WTC11 (cell line): ENCODE data around the gene PTGER2. TPM values are rescaled to one million over a fixed set of nuclear protein-coding genes. Genes with fewer than 3 reads are reported as not detected.

Source experiments
- ATAC-seq: fragments of 200-7000 bp; cut with Tn5 transposase; 2 replicates; pipeline ENCODE4 v1.10.0; 2021; ENCODE audit warnings: mild to moderate bottlenecking, moderate library complexity
- CTCF ChIA-PET: fragments of 300-600 bp; sonication (Branson Sonifier 250); formaldehyde crosslinking; loops from one replicate; lab custom pipeline; 2021; ENCODE audit warnings: antibody characterized with exemption; lab: Charles Lee
- POLR2A ChIA-PET: fragments of 350-600 bp; sonication (Branson Sonifier 250); formaldehyde crosslinking; loops from one replicate; lab custom pipeline; 2021; ENCODE audit warnings: antibody characterized with exemption; lab: Charles Lee
- DNase-seq: peaks from one replicate; pipeline ENCODE4 v3.0.0; 2021; ENCODE audit warnings: low spot score
- H3K27ac Mint-ChIP-seq: 2 replicates; pipeline ENCODE4 v1.8.0; 2021; ENCODE audit warnings: mixed read lengths
- H3K27me3 Mint-ChIP-seq: 2 replicates; pipeline ENCODE4 v1.8.0; 2021; ENCODE audit warnings: low read depth, mild to moderate bottlenecking, moderate library complexity, mixed read lengths
- H3K36me3 Mint-ChIP-seq: 2 replicates; pipeline ENCODE4 v1.8.0; 2021; ENCODE audit warnings: mixed read lengths
- H3K4me1 Mint-ChIP-seq: 2 replicates; pipeline ENCODE4 v1.8.0; 2022; ENCODE audit warnings: mixed read lengths
- H3K4me3 Mint-ChIP-seq: 2 replicates; pipeline ENCODE4 v1.8.0; 2021; ENCODE audit warnings: mild to moderate bottlenecking, moderate library complexity, mixed read lengths
- H3K9me3 Mint-ChIP-seq: 2 replicates; pipeline ENCODE4 v1.8.0; 2021; ENCODE audit warnings: mixed read lengths
- CREM ChIP-seq: sonication (generic); formaldehyde crosslinking; IDR thresholded peaks from 2 replicates; pipeline ENCODE4 v1.8.1; 2022; ENCODE audit warnings: mild to moderate bottlenecking, missing genetic modification reagents, moderate library complexity
- ETV6 ChIP-seq: sonication (generic); formaldehyde crosslinking; IDR thresholded peaks from 2 replicates; pipeline ENCODE4 v1.8.1; 2022; ENCODE audit warnings: mild to moderate bottlenecking, missing genetic modification reagents
- GRHL2 ChIP-seq: fragments of 250-450 bp; sonication (Bioruptor Pico); IDR thresholded peaks from 2 replicates; pipeline ENCODE4 v1.8.0; 2022; ENCODE audit warnings: mild to moderate bottlenecking, moderate library complexity; ENCODE audit not compliant: insufficient replicate concordance, severe bottlenecking
- GTF2I ChIP-seq: fragments of 250-450 bp; sonication (Bioruptor Pico); conservative IDR thresholded peaks from 2 replicates; pipeline ENCODE4 v1.4.0; 2021; ENCODE audit warnings: mild to moderate bottlenecking
- HMGXB4 ChIP-seq: sonication (generic); formaldehyde crosslinking; IDR thresholded peaks from 2 replicates; pipeline ENCODE4 v1.8.1; 2023; ENCODE audit warnings: mild to moderate bottlenecking, moderate library complexity, missing genetic modification reagents
- IRF2 ChIP-seq: sonication (generic); formaldehyde crosslinking; IDR thresholded peaks from 2 replicates; pipeline ENCODE4 v1.8.0; 2022; ENCODE audit warnings: low read depth, missing genetic modification reagents, borderline replicate concordance
- JAZF1 ChIP-seq: fragments of 250-450 bp; sonication (Bioruptor Pico); IDR thresholded peaks from 2 replicates; pipeline ENCODE4 v1.9.0; 2021; ENCODE audit warnings: moderate library complexity, mild to moderate bottlenecking, inconsistent platforms
- JUN ChIP-seq: sonication (generic); formaldehyde crosslinking; IDR thresholded peaks from 2 replicates; pipeline ENCODE4 v1.8.0; 2023; ENCODE audit warnings: mild to moderate bottlenecking, missing genetic modification reagents
- MXD4 ChIP-seq: fragments of 250-450 bp; sonication (Bioruptor Pico); IDR thresholded peaks from 2 replicates; pipeline ENCODE4 v1.8.0; 2021; ENCODE audit warnings: mild to moderate bottlenecking, moderate library complexity, borderline replicate concordance
- NR3C1 ChIP-seq: sonication (generic); formaldehyde crosslinking; conservative IDR thresholded peaks from 2 replicates; pipeline ENCODE4 v1.8.1; 2023; ENCODE audit warnings: low read depth, mild to moderate bottlenecking, missing genetic modification reagents
- OVOL2 ChIP-seq: fragments of 250-450 bp; sonication (Bioruptor Pico); IDR thresholded peaks from 2 replicates; pipeline ENCODE4 v1.9.0; 2021; ENCODE audit warnings: mild to moderate bottlenecking, borderline replicate concordance
- PREB ChIP-seq: sonication (generic); formaldehyde crosslinking; IDR thresholded peaks from 2 replicates; pipeline ENCODE4 v1.8.1; 2022; ENCODE audit warnings: mild to moderate bottlenecking, missing genetic modification reagents, moderate library complexity, borderline replicate concordance
- RORB ChIP-seq: fragments of 250-450 bp; sonication (Bioruptor Pico); IDR thresholded peaks from 2 replicates; pipeline ENCODE4 v1.9.0; 2021; ENCODE audit warnings: mild to moderate bottlenecking
- TEAD1 ChIP-seq: sonication (generic); formaldehyde crosslinking; IDR thresholded peaks from 2 replicates; pipeline ENCODE4 v1.8.0; 2022; ENCODE audit warnings: mild to moderate bottlenecking, missing genetic modification reagents
- TP53 ChIP-seq: sonication (generic); formaldehyde crosslinking; IDR thresholded peaks from 2 replicates; pipeline ENCODE4 v1.8.1; 2023; ENCODE audit warnings: mild to moderate bottlenecking, missing genetic modification reagents
- USF1 ChIP-seq: sonication (generic); formaldehyde crosslinking; IDR thresholded peaks from 2 replicates; pipeline ENCODE4 v1.8.0; 2022; ENCODE audit warnings: mild to moderate bottlenecking, missing genetic modification reagents
- ZNF263 ChIP-seq: sonication (generic); formaldehyde crosslinking; IDR thresholded peaks from 2 replicates; pipeline ENCODE4 v1.8.1; 2022; ENCODE audit warnings: low read depth, mild to moderate bottlenecking, moderate library complexity, missing genetic modification reagents
- ZNF416 ChIP-seq: fragments of 250-450 bp; sonication (Bioruptor Pico); IDR thresholded peaks from 2 replicates; pipeline ENCODE4 v1.9.0; 2021; ENCODE audit warnings: mild to moderate bottlenecking, inconsistent platforms
- total RNA-seq: library from RNA; stranded (reverse); gene quantifications from 3 replicates; pipeline ENCODE4 v1.2.3, GENCODE V29; 2021
- TF ChIP-seq, protein P1 (sequence below): fragments of 250-450 bp; sonication (Bioruptor Pico); IDR thresholded peaks from 2 replicates; pipeline ENCODE4 v2.1.2; 2022; ENCODE audit warnings: mild to moderate bottlenecking, moderate library complexity
- TF ChIP-seq, protein P2 (sequence below): sonication (generic); formaldehyde crosslinking; IDR thresholded peaks from 2 replicates; pipeline ENCODE4 v1.8.1; 2023; ENCODE audit warnings: mild to moderate bottlenecking, missing genetic modification reagents, moderate library complexity
- TF ChIP-seq, protein P3 (sequence below): fragments of 250-450 bp; sonication (Bioruptor Pico); IDR thresholded peaks from 2 replicates; pipeline ENCODE4 v1.9.0; 2021; ENCODE audit warnings: moderate library complexity, mild to moderate bottlenecking, inconsistent platforms, borderline replicate concordance
- TF ChIP-seq, protein P4 (sequence below): fragments of 250-450 bp; sonication (Bioruptor Pico); IDR thresholded peaks from 2 replicates; pipeline ENCODE4 v1.8.0; 2021; ENCODE audit warnings: mild to moderate bottlenecking
- TF ChIP-seq, protein P5 (sequence below): sonication (generic); formaldehyde crosslinking; IDR thresholded peaks from 2 replicates; pipeline ENCODE4 v1.8.0; 2023; ENCODE audit warnings: missing genetic modification reagents, mild to moderate bottlenecking, borderline replicate concordance

PTGER2 gene
- total RNA-seq, 1 experiment from 2014 or later, result 0.92 TPM

- TF ChIP-seq HMGXB4 (CRISPR knock-in tag) (no peak), ETV6 (no peak), JUN (CRISPR knock-in tag) (no peak)
- TF ChIP-seq, protein P1, sequence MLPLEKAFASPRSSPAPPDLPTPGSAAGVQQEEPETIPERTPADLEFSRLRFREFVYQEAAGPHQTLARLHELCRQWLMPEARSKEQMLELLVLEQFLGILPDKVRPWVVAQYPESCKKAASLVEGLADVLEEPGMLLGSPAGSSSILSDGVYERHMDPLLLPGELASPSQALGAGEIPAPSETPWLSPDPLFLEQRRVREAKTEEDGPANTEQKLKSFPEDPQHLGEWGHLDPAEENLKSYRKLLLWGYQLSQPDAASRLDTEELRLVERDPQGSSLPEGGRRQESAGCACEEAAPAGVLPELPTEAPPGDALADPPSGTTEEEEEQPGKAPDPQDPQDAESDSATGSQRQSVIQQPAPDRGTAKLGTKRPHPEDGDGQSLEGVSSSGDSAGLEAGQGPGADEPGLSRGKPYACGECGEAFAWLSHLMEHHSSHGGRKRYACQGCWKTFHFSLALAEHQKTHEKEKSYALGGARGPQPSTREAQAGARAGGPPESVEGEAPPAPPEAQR (CRISPR knock-in tag), result no peak
These were observed 34.7 kb downstream of the PTGER2 start (continued) for GRCh38 chr14:52348776-52349175.

- ATAC-seq (no peak), DNase-seq (no peak)
- ChIA-PET POLR2A (no interaction called here), CTCF (interaction anchor here (1.4 kb wide), 1 partner anchor 28 kb away, joined by 3 read pairs; no protein-coding TSS in a partner anchor)
- H3K4me1 Mint-ChIP-seq, result 0 out of 2 replicates have a peak, but pooled peaks cover 3% of the 10 kb centered on the region
- no peaks in the 10 kb centered on the region for H3K36me3 Mint-ChIP-seq
- H3K4me3 Mint-ChIP-seq, result no peak overlapping the region
- H3K27me3 Mint-ChIP-seq, result no peaks in the 10 kb centered on the region
- TF ChIP-seq JAZF1, result no peak
- TF ChIP-seq CREM, result no peak
- no peak for TF ChIP-seq GTF2I
- TF ChIP-seq, protein P2, sequence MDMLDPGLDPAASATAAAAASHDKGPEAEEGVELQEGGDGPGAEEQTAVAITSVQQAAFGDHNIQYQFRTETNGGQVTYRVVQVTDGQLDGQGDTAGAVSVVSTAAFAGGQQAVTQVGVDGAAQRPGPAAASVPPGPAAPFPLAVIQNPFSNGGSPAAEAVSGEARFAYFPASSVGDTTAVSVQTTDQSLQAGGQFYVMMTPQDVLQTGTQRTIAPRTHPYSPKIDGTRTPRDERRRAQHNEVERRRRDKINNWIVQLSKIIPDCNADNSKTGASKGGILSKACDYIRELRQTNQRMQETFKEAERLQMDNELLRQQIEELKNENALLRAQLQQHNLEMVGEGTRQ (CRISPR knock-in tag), result no peak
- TF ChIP-seq, protein P3, sequence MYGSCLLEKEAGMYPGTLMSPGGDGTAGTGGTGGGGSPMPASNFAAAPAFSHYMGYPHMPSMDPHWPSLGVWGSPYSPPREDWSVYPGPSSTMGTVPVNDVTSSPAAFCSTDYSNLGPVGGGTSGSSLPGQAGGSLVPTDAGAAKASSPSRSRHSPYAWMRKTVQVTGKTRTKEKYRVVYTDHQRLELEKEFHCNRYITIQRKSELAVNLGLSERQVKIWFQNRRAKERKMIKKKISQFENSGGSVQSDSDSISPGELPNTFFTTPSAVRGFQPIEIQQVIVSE (CRISPR knock-in tag), result no peak
- no peak for TF ChIP-seq USF1 (CRISPR knock-in tag)
- TF ChIP-seq, protein P4, sequence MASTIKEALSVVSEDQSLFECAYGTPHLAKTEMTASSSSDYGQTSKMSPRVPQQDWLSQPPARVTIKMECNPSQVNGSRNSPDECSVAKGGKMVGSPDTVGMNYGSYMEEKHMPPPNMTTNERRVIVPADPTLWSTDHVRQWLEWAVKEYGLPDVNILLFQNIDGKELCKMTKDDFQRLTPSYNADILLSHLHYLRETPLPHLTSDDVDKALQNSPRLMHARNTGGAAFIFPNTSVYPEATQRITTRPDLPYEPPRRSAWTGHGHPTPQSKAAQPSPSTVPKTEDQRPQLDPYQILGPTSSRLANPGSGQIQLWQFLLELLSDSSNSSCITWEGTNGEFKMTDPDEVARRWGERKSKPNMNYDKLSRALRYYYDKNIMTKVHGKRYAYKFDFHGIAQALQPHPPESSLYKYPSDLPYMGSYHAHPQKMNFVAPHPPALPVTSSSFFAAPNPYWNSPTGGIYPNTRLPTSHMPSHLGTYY (CRISPR knock-in tag), result no peak
- TF ChIP-seq GRHL2 (CRISPR knock-in tag), result no peak
- no peak for TF ChIP-seq ZNF263 (CRISPR knock-in tag)
- TF ChIP-seq RORB (CRISPR knock-in tag), result no peak
- TF ChIP-seq MXD4, result no peak
- no peak for TF ChIP-seq NR3C1 (CRISPR knock-in tag)
- TF ChIP-seq ZNF416 (CRISPR knock-in tag), result no peak
- TF ChIP-seq TP53 (CRISPR knock-in tag), result no peak
- no peak overlapping the region for H3K27ac Mint-ChIP-seq
- H3K9me3 Mint-ChIP-seq, result peaks cover 15% of the 10 kb centered on the region
These were observed 35.6 kb downstream of the PTGER2 start for GRCh38 chr14:52349731-52350130.

DNA sequence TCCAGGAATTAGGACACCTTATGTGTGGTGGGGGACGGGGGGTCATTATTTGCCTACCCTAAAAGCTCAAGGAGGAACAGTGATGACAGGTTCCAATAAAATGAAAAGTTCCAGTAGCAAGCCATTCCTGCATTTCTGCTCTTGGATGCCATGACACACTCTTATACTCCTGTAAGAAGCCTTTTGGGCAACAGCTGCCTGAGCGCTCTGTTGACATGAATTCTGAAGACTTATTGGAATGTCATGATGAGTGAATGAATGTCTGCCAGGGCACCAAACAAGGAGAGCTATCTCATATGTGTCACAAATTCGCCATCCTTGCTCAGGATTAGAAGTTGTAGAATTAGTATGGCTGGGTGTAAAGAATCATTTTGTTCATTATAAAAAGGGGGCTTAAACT lies 36.3 kb downstream of the PTGER2 start:
- no peak overlapping the region for H3K4me3 Mint-ChIP-seq
- POLR2A ChIA-PET, result no interaction called here
- CTCF ChIA-PET, result interaction anchor here (0.6 to 1.4 kb wide), 2 partner anchors 28 to 75 kb away, joined by 3 read pairs; no protein-coding TSS in a partner anchor
- H3K4me1 Mint-ChIP-seq, result 0 out of 2 replicates have a peak, but pooled peaks cover 3% of the 10 kb centered on the region
- no peak overlapping the region for H3K27ac Mint-ChIP-seq
- H3K9me3 Mint-ChIP-seq, result peaks cover 8% of the 10 kb centered on the region
- H3K36me3 Mint-ChIP-seq, result no peaks in the 10 kb centered on the region
- H3K27me3 Mint-ChIP-seq, result no peaks in the 10 kb centered on the region
- ATAC-seq, result no peak
- no peak for DNase-seq
- TF ChIP-seq OVOL2 (no peak), TEAD1 (CRISPR knock-in tag) (no peak), IRF2 (CRISPR knock-in tag) (no peak), RORB (CRISPR knock-in tag) (no peak), PREB (CRISPR knock-in tag) (no peak)
- TF ChIP-seq, protein P5, sequence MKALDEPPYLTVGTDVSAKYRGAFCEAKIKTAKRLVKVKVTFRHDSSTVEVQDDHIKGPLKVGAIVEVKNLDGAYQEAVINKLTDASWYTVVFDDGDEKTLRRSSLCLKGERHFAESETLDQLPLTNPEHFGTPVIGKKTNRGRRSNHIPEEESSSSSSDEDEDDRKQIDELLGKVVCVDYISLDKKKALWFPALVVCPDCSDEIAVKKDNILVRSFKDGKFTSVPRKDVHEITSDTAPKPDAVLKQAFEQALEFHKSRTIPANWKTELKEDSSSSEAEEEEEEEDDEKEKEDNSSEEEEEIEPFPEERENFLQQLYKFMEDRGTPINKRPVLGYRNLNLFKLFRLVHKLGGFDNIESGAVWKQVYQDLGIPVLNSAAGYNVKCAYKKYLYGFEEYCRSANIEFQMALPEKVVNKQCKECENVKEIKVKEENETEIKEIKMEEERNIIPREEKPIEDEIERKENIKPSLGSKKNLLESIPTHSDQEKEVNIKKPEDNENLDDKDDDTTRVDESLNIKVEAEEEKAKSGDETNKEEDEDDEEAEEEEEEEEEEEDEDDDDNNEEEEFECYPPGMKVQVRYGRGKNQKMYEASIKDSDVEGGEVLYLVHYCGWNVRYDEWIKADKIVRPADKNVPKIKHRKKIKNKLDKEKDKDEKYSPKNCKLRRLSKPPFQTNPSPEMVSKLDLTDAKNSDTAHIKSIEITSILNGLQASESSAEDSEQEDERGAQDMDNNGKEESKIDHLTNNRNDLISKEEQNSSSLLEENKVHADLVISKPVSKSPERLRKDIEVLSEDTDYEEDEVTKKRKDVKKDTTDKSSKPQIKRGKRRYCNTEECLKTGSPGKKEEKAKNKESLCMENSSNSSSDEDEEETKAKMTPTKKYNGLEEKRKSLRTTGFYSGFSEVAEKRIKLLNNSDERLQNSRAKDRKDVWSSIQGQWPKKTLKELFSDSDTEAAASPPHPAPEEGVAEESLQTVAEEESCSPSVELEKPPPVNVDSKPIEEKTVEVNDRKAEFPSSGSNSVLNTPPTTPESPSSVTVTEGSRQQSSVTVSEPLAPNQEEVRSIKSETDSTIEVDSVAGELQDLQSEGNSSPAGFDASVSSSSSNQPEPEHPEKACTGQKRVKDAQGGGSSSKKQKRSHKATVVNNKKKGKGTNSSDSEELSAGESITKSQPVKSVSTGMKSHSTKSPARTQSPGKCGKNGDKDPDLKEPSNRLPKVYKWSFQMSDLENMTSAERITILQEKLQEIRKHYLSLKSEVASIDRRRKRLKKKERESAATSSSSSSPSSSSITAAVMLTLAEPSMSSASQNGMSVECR (CRISPR knock-in tag), result no peak
